Breast epithelium (tissue), 4 donors: ENCODE data around the gene ASB6. TPM values are rescaled to one million over a fixed set of nuclear protein-coding genes. Genes with fewer than 3 reads are reported as not detected.

ENCODE experiments used
- DNase-seq, 2 donors: peaks; one replicate each; pipeline ENCODE4 v3.0.0-alpha.2; 2019; ENCODE audit warnings: low spot score in 2 of 2
- H3K27ac ChIP-seq, 2 donors: fragments of 200-600 bp; sonication (generic) in 1 of 2; one replicate each; pipeline ENCODE4 v1.5.1; 2016 to 2019; ENCODE audit warnings: mild to moderate bottlenecking in 1 of 2
- H3K27me3 ChIP-seq, 2 donors: fragments of 200-600 bp; sonication (generic) in 1 of 2; one replicate each; pipeline versions ENCODE4 v1.5.1 to v1.6.0; 2017 to 2019; ENCODE audit warnings: control low read depth in 1 of 2, mild to moderate bottlenecking in 1 of 2
- H3K36me3 ChIP-seq: fragments of 200-600 bp; one replicate; pipeline ENCODE4 v1.5.1; 2019
- H3K4me1 ChIP-seq, 2 donors: fragments of 200-600 bp; sonication (generic); one replicate each; pipeline ENCODE4 v1.5.1; 2016 to 2019; ENCODE audit warnings: control low read depth in 1 of 2
- H3K4me3 ChIP-seq, 3 donors: fragments of 200-600 bp; sonication (generic); 1 replicate in 2 of 3; 2 replicates in 1 of 3; pipeline ENCODE4 v1.5.1; 2016 to 2019; ENCODE audit warnings: mild to moderate bottlenecking in 3 of 3, moderate library complexity in 2 of 3
- H3K9me3 ChIP-seq, 2 donors: fragments of 200-600 bp; sonication (generic) in 1 of 2; one replicate each; pipeline ENCODE4 v1.5.1; 2016 to 2019; ENCODE audit warnings: control low read depth in 1 of 2
- CTCF ChIP-seq, 3 donors: fragments of 450-650 bp; IDR thresholded peaks; one replicate each; pipeline ENCODE4 v1.5.1; 2016 to 2017; ENCODE audit warnings: antibody characterized with exemption in 3 of 3, mild to moderate bottlenecking in 3 of 3, moderate library complexity in 3 of 3
- POLR2A ChIP-seq: fragments of 450-650 bp; IDR thresholded peaks from one replicate; pipeline ENCODE4 v1.6.1; 2016; ENCODE audit warnings: antibody characterized with exemption, mild to moderate bottlenecking, moderate library complexity
- POLR2AphosphoS5 ChIP-seq, 3 donors: sonication (generic); formaldehyde crosslinking; IDR thresholded peaks; one replicate each; pipeline ENCODE4 v1.6.1; 2017; ENCODE audit warnings: antibody characterized with exemption in 3 of 3
- intact Hi-C: fragments of 100-400 bp; cut with DNase I; formaldehyde crosslinking; loops from one replicate; pipeline ENCODE4 v1.15.1; 2023; ENCODE audit warnings: low total_unique reads
- total RNA-seq, 3 donors: library from RNA; depleted of rRNA; stranded (reverse); fragments of >200 nt; gene quantifications; one replicate each; pipeline ENCODE4 v1.1.0, GENCODE V29; 2016

The ASB6 gene
- total RNA-seq, 3 donors from 2014 or later = 11.2 to 24.4 (median 21.6) TPM

GRCh38 chr9:129640871-129641749 lies 841 bp downstream of the ASB6 start:
- intact Hi-C loops = loop anchor here (10.0 kb wide), 1 partner anchor 144 kb away; no protein-coding TSS in a partner anchor
- Histone ChIP-seq H3K4me3 (peak overlapping the region; percentile 90 to 94 (median 92)), H3K27ac (peak overlapping the region; percentile 86 to 92), H3K4me1 (peaks cover 3 to 16% of the 10 kb centered on the region in 2 donors), H3K27me3 (no peaks in the 10 kb centered on the region), H3K9me3 (no peaks in the 10 kb centered on the region), H3K36me3 (no peaks in the 10 kb centered on the region)
- TF ChIP-seq POLR2A (no peak), POLR2AphosphoS5 (IDR thresholded peaks at IDR 0.05) (no peak)
- no peak for DNase-seq

- Histone ChIP-seq H3K4me3 (peak overlapping the region; percentile 90 to 94 (median 92)), H3K4me1 (peaks cover 3 to 16% of the 10 kb centered on the region in 2 donors), H3K9me3 (no peaks in the 10 kb centered on the region), H3K27me3 (no peaks in the 10 kb centered on the region), H3K36me3 (no peaks in the 10 kb centered on the region), H3K27ac (peak overlapping the region; percentile 81 to 86)
- intact Hi-C loops = loop anchor here (10.0 kb wide), 1 partner anchor 145 kb away; no protein-coding TSS in a partner anchor
- TF ChIP-seq POLR2A = no peak
- TF ChIP-seq POLR2AphosphoS5 (IDR thresholded peaks at IDR 0.05) = no peak
- no peak for TF ChIP-seq CTCF (IDR thresholded peaks at IDR 0.05)
- DNase-seq = no peak
These were observed 1.7 kb downstream of the ASB6 start for GRCh38 chr9:129640086-129640870.

- H3K27me3 ChIP-seq = no peaks in the 10 kb centered on the region
- peaks cover 3 to 16% of the 10 kb centered on the region in 2 donors for H3K4me1 ChIP-seq
- H3K36me3 ChIP-seq = no peaks in the 10 kb centered on the region
- no peaks in the 10 kb centered on the region for H3K9me3 ChIP-seq
- peak overlapping the region; percentile 81 to 86 for H3K27ac ChIP-seq
- no peak for DNase-seq
- intact Hi-C loops = loop anchor here (10.0 kb wide), 1 partner anchor 145 kb away; no protein-coding TSS in a partner anchor
- TF ChIP-seq POLR2AphosphoS5 (IDR thresholded peaks at IDR 0.05) (no peak), CTCF (IDR thresholded peaks at IDR 0.05) (no peak), POLR2A (no peak)
- peak overlapping the region in 2 of 3 donors; percentile 90 to 92 for H3K4me3 ChIP-seq
These were observed 2.2 kb downstream of the ASB6 start for GRCh38 chr9:129639756-129640085.

GRCh38 chr9:129639034-129639630 lies 2.8 kb downstream of the ASB6 start:
- Histone ChIP-seq H3K27ac (peak overlapping the region; percentile 81 to 86), H3K4me1 (peaks cover 3 to 16% of the 10 kb centered on the region in 2 donors), H3K4me3 (no peak overlapping the region), H3K9me3 (no peaks in the 10 kb centered on the region), H3K27me3 (no peaks in the 10 kb centered on the region), H3K36me3 (no peaks in the 10 kb centered on the region)
- intact Hi-C loops = no loop called here
- DNase-seq = no peak
- TF ChIP-seq POLR2A = no peak
- TF ChIP-seq POLR2AphosphoS5 (IDR thresholded peaks at IDR 0.05) = no peak
- no peak for TF ChIP-seq CTCF (IDR thresholded peaks at IDR 0.05)

GRCh38 chr9:129637673-129638439 lies 4.1 kb downstream of the ASB6 start:
- H3K27me3 ChIP-seq = no peaks in the 10 kb centered on the region
- H3K9me3 ChIP-seq = no peaks in the 10 kb centered on the region
- DNase-seq = no peak
- H3K36me3 ChIP-seq = no peaks in the 10 kb centered on the region
- TF ChIP-seq CTCF (IDR thresholded peaks at IDR 0.05) (no peak), POLR2A (no peak), POLR2AphosphoS5 (IDR thresholded peaks at IDR 0.05) (no peak)
- no peak overlapping the region for H3K27ac ChIP-seq
- H3K4me3 ChIP-seq = no peak overlapping the region
- intact Hi-C loops = no loop called here
- peaks cover 3 to 16% of the 10 kb centered on the region in 2 donors for H3K4me1 ChIP-seq
